Activated CD4-positive, CD25-positive, alpha-beta regulatory T cell treated with anti-CD3 and anti-CD28 coated beads, Interleukin-2, amount 50 U/mL, for 24 hours (primary cell): Measurements from ENCODE around the gene TMIGD1.
"Not testable (repeated sequence)": the region's sequence is repeated elsewhere in the genome, so short reads cannot be mapped to it uniquely, and the experiment has no call there.

Experiments used
- ATAC-seq, 2 donors: fragments of 150-1000 bp; cut with Tn5 transposase; one replicate each; pipeline ENCODE4 v1.10.0; 2021; ENCODE audit warnings: mild to moderate bottlenecking in 1 of 2, moderate library complexity in 1 of 2

Gene TMIGD1

DNA sequence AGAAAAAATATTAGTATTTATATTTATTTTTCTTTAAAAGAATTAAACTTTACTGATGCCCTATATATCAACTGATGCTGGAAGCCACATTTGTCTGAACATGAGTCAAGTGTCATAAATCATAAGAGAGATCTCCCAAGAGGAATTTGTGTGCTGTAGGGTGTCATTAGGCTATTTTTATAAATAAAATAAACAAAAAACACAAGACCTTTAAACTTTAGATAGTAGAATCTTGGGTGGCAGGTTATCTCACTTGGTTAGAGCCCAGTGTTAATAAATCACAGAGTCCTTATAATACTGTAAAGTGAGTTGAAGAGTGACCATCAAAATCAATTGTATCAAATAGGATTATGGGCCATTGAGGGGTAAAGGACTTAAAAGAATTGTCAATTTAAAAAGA lies 23.6 kb upstream of the TMIGD1 start:
- ATAC-seq: no peak

GRCh38 chr17:30354701-30355100 lies 20.8 kb upstream of the TMIGD1 start:
- no peak for ATAC-seq

DNA sequence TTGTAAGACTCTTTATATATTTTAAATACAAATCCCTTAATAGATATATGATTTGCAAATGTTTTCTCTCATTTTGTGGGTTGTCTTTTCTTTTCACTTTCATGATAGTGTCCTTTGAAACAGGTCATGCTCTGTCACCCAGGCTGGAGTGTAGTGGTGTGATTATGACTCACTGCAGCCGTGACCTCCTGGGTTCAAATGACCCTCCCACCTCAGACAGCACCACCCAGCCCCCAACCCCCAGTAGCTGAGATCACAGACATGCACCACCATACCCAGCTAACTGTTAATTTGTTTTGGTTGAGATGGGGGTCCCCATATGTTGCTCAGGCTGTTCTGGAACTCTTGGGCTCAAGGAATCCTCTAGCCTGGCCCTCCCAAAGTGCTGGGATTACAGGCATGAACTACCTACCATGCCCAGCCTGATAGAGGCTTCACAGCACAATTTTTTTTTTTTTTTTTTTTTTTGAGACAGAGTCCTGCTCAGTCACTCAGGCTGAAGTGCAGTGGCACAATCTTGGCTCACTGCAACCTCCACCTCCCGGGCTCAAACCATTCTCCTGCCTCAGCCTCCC lies 18.5 kb upstream of the TMIGD1 start:
- ATAC-seq: no peak

- no peak for ATAC-seq
Observed at GRCh38 chr17:30351735-30352134, 17.9 kb upstream of the TMIGD1 start.

DNA sequence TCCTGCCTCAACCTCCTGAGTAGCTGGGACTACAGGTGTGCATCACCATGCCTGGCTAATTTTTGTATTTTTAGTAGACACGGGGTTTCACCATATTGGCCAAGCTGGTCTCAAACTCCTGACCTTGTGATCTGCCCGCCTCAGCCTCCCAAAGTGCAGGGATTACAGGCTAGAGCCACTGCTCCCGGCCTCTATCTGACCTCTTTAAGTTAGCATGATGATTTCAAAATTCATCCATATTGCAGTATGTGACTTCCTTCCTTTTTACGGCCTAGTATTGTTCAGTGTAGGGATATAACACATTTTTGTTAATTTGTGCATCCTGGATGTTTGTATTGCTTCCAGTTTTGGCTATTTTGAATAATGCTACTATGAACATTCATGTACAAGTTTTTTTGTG lies 17.4 kb upstream of the TMIGD1 start:
- not testable (repeated sequence) for ATAC-seq

GRCh38 chr17:30349252-30349651 lies 15.4 kb upstream of the TMIGD1 start:
- ATAC-seq: no peak

- ATAC-seq: no peak
Observed at GRCh38 chr17:30347488-30347887, 13.6 kb upstream of the TMIGD1 start.

- no peak for ATAC-seq
Observed at GRCh38 chr17:30346221-30346795, 12.5 kb upstream of the TMIGD1 start.

DNA sequence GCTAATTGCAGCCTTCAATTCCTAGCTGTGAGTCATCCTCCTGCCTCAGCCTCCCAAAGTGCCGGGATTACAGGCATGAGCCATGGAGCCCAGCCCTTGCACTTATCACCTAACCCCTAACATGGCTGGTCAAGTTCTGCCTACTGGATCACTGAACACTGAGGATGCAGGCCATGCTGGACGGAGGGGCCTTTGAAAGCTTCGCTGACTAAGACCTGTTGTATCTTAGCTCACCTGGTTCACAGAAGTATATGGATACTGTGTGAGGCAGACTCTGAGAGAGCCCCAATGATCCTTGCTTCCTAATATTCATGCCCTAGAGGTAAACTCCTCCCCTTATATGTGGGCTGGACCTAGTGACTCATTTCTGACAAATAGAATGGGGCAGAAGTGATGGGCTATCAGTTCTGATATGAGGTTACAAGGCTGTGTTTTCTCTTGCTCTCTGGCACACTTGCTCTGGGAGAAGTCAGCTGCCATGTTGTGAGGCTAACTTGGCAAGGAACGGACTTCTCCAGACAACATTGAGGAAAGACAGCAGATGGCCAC lies 11.7 kb upstream of the TMIGD1 start:
- peak; percentile 81 to 87 for ATAC-seq

DNA sequence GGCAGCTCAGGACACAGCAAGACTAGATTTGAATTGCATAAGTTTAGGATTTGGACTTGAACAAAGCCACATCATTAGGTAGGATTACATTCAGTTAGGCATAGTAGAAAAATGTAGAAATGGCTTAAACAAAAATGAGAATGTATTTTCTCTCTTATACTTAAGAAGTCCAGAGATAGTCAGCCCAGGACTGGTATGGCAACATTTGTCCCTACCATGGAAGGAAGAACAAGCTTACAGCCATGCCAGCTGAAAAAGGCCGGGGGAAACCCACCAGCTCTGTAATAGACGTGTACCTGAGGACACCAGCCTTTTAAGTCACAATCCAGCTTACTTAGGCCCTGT lies 11.2 kb upstream of the TMIGD1 start:
- ATAC-seq: no peak

DNA sequence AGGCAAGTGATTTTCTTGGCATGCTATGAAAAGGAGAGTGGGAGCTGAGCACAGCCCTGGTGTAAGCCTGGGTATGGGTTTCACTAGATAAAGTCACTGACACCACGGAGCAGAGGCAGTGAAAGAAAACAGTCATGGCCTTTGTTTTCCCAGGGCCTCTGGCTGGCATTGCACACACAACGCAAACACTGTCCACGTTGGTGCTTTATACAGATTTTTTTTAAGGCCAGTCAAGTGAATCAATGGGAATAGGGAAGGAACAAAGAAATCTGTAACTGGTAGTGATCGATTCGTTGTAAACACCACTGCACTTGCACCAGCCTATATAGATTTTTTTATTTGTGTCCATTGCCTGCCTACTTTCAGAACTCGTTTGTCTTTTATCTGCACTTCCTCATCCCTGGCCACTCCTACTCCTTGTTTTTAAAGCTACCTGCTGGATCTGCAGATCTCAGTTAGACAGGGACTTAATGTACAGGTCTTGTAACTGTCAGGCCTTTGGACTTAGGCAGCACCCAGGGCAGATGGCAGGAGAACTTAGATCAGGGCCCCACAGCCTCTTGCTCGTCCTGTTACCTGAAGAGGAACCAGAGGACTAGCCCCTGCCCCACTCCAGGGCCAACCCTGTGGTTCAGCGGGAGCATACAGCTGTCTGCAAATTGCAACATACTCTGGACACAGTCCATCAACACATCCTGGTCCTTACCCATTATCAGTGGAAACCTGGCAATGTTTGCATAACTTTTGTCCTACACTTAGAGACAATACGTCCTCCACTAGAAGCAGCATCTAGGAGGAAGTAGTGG lies 10.6 kb upstream of the TMIGD1 start:
- no peak for ATAC-seq

- ATAC-seq: no peak
Observed at GRCh38 chr17:30343796-30344195, 9.9 kb upstream of the TMIGD1 start.

DNA sequence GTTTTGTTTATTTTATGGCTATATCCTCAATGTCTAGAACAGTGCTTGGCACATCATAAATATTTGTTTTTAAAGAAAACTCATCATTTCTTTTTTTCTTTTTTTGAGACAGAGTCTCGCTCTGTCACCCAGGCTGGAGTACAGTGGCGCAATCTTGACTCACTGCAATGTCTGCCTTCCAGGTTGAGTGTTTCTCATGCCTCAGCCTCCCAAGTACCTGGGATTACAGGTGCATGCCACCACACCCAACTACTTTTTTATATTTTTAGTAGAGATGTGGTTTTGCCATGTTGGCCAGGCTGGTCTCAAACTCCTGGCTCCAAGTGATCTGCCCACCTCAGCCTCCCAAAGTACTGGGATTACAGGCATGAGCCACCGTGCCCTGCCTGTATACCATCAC lies 9.4 kb upstream of the TMIGD1 start:
- not testable (repeated sequence) for ATAC-seq

GRCh38 chr17:30341703-30342249 lies 7.9 kb upstream of the TMIGD1 start:
- no peak for ATAC-seq

GRCh38 chr17:30340801-30341356 lies 7.0 kb upstream of the TMIGD1 start:
- no peak for ATAC-seq

DNA sequence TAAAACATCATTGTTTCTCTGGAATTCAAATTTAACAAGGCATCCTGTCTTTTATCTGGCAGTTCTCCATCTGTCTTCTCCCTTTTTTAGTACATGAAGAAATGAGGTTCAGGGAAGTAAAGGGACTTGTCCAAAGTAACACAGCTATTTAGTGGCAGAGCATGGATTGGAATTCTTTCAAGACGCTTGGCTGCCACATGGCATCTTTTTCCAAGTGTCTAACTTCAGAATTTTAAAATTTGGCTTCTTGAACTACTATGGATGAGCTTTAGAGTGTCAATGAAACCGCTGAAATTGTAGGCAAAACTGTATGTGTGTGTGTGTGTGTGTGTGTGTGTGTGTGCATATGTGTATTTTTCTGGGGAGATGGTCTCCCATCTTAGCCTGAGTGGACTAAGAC lies 5.2 kb upstream of the TMIGD1 start:
- no peak for ATAC-seq

DNA sequence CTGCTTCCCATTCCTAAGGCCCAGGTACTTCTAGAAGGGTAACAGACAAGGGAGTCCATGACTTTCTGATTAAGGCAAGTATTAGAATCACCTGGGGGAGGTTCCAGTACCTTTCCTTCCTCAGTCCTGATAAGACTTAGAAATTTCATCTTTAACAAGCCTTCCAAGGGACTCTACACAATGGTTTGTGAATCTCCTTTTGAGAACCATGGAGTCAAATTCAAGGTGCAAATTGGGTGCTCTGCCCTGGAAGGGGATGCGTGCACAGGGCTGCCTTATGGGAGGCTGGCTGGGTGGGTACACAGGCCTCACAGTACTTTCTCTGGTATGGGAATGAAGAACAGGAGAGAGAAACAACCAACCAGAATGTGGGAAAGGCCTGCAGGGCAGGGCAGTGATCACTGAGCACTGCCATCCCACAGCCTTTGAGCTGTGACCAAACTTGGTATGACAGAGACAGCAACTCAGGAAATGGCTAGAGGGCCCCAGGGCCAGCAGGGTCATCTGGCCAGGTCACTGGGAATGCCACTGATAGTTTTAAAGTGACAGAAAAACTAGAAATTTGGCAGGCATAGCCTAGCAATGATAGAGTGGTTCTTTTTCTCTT lies 3.6 kb upstream of the TMIGD1 start:
- no peak for ATAC-seq

- ATAC-seq: no peak
Observed at GRCh38 chr17:30336369-30337171, 2.7 kb upstream of the TMIGD1 start.

DNA sequence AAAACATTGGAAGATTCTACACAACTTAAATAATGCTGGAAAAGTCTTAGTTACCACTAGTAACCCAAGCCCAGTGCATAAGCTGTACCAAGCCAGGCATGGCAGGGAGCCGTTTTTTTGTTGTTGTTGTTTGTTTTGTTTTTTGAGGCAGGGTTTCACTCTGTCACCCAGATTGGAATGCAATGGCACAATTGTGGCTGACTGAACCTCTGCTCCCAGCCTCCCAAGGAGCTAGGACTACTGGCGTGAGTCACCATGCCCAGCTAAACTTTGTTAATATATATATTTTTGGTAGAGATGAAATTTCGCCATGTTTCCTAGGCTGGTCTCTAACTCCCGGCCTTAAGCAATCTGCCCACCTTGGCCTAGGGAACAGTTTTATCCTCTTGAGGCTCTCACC lies 564 bp upstream of the TMIGD1 start:
- no peak for ATAC-seq

- peak; percentile 93 to 96 for ATAC-seq
Observed at GRCh38 chr17:30332057-30332542, 1.8 kb downstream of the TMIGD1 start.

DNA sequence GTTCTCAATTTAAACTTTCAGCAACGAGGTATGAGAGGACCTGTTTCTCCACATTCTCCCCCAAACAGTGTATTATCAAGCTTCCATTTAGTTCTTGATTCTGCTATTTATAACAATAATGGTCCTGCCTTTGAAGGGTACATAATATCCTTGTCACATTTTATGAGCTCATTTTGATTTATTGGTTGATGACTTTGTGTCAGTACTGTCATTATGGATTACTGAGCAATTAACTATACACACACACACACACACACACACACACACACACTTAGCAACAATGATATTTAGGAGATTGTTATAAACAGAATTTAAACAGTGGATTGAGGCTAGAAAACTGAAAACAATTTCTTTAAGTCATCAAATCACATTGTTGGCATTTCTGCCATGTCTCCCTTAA lies 7.0 kb downstream of the TMIGD1 start:
- no peak for ATAC-seq

DNA sequence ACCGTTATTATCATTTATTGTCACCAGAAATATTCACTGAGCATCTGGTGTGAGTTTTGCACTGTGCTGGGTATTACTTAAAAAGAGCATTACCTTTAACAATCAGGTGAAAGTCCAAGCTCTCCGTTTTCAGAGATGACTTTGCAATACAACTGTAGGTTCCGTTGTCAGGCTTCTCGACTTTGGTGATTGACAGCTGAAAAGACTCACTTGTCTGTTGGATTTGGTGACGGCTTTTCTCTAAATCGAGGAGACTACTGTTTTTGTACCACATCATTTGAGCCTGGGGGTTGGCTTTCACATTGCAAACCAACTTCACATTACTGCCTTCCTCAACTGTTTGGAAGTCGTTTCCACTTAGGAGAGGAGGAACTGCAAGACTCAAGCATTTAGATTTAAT lies 9.1 kb downstream of the TMIGD1 start:
- ATAC-seq: no peak
